Erythroblast (primary cell): ENCODE data around the gene MIXL1.
"Not testable (repeated sequence)": the region's sequence is repeated elsewhere in the genome, so short reads cannot be mapped to it uniquely, and the experiment has no call there.

ENCODE experiments used
- DNase-seq, 2 experiments: peaks; one replicate each; lab custom pipeline; 2025; lab: John Stamatoyannopoulos, UW
- GATA1 ChIP-seq: IDR thresholded peaks from 2 replicates; pipeline ENCODE4 v1.6.1; 2011; ENCODE audit warnings: low read depth, mild to moderate bottlenecking, control low read depth, low read length, moderate library complexity
- POLR2A ChIP-seq: IDR thresholded peaks from 2 replicates; pipeline ENCODE4 v1.6.1; 2011; ENCODE audit warnings: mild to moderate bottlenecking, low read length

Gene MIXL1

DNA sequence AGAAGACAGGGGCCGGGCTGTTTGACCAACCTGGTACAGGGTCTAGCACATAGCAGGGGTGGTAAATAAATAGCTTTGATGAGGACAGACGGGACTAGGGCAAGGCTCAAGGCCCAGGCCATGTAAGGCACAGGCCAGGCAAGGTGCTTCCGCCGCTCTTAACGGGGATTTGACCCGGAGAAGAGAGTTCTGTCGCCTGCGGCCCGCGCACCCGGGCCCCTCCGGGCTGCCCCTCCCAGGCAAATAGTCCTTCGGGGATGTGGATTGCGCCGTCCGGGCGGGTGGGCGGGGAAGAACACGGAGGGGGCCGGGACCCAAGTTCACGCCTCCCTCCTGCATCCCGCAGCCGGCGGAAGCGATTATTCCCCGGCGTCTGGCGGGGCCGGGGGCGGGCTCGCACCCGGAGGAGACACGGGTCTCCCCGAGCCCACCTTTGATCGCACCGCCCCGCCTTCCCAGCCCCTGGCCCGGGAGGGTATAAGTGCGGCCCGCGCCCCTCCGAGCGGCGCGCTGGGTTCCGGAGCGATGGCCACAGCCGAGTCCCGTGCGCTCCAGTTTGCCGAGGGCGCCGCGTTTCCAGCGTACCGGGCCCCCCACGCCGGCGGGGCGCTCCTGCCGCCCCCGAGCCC is at the start of gene MIXL1:
TSS of gene MIXL1 (plus strand) at position 508 of the 629 bp plus-strand sequence. CDS start at position 526, 18 bp downstream.
- no peak for DNase-seq
- TF ChIP-seq POLR2A (no peak), GATA1 (no peak)

DNA sequence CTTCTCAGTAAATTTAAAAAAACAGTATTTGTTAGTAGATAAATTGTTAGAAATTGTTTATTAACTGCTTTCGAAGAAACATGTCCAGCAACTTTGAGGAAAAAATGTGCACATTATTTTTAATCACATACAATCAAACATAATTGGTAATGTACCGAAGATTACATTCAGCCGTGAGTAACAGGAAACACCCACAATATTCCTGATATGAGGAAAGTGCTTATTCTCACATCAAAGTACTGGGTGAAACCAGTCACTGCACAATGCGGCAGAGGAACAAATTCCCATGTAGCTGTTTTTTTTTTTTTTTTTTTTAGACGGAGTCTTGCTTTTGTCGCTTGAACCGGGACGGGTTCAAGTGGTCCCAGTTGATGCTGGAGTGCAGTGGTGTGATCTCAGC is 46.6 kb upstream of the MIXL1 start:
- no peak for DNase-seq

DNA sequence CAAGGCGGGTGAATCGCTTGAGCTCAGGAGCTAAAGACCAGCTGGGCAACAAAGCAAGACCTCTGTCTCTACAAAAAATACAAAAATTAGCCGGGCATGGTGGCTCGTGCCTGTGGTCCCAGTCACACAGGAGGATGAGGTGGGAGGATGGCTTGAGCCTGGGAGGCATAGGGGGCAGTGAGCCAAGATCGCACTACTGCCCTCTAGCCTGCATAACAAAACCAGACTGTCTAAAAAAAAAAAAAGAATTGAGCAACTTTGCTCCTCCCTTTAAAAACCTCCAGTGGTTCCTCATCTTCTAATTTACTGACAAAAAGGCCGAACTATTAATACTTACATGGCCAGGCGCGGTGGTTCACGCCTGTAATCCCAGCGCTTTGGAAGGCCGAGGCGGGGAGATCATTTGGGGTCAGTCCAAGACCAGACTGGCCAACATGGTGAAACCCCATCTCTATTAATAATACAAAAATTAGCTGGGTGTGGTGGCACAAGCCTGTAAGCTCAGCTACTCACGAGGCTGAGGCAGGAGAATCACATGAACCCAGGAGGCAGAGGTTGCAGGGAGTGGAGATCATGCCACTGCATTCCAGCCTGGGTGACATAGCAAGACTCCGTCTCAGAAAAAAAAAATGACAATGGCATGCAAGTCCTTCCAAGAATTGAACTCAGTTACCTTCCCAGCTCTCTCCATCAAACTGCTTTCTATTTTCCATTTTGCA is 41.3 kb upstream of the MIXL1 start:
- TF ChIP-seq GATA1 (no peak), POLR2A (no peak)
- DNase-seq = peak; percentile 59 to 69

More for the DNA sequence above, 46.6 kb upstream of the MIXL1 start:
- TF ChIP-seq POLR2A = no peak
- TF ChIP-seq GATA1 = no peak

DNA sequence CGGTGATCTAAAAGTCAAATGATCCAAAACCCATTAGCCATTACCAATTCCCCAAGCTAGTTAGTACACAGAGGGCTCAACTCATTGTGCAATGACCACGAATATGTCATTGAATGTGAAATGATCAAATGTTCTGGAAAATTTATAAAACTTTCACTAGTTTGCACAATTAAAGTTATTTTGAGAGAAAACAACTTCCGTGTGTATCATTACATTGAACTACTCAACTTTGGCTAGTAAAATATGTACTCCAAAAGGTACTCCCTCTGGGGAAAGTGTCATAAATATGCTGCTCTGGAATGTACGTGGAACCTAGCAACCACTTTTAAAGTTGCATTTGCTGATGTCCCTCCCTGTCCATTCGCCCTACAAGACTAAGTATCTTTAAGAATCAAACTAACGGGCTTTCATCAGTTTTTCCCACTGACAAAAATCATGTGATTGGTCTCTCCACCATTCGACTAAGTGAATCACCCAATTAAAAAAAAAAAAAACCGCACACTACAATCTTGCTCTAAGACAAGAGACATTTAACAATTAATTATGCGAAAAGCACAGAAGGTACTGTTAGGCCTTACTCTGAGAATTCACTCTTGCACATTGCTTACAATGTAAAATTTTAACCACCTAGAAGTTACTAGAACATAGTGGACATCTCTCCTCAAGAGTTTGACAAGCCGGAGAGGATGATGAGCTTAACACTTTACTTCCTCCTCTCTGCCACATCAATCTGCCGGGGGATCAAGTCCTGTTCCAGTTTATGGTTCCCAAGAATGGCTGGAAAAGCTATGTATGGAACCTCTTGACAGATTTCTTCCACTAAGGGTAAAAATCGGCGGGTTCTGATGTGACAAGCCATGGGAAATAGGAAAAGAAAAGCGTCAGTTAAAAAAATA is 38.1 kb upstream of the MIXL1 start:
- DNase-seq = peak; percentile 12 to 30
- TF ChIP-seq POLR2A = no peak
- TF ChIP-seq GATA1 = no peak

DNA sequence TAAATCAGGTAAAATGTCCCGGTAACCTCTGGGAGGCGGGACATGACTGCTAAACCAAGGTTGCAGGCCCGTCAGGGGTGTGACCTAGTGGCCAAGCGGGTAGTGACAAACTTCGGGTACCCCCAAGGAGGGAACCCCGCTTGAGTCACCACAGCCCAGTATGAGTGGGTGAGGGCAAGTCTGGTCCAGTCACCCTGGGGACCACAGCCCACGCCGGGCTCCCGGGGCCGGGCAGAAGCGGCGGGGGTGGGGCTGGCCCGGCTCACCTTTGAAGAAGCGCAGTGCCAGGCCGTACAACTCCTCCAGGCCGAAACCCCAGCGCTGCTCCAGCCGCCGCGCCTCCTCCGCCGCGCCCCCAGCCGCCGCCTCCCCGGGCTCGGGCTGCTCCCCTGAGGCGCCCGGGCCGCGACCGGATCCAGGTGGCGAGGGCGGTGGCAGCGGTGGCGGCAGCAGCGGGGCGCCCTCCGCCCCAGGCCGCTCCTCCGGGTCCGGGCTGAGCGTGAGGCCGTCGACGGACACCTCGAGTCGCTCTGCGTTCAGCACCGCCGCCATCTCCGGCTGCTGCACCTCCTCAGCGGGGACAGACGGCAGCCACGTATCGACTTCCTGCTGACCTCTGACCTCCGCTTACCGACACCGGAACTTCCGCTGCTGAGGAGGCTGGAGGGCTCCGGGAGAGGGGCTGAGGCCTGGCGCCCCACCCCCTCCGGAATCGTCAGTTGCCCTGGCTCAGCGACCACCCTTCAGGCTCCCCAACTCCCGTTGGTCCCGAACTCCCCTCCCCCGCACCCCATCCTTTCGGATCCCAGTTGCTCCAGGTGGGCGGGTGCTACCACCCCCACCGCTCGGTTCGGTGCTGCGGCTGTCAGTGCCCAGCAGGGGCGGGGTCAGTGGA is 37.1 kb upstream of the MIXL1 start, which contains the start of gene ACBD3:
TSS of gene ACBD3 (minus strand) at position 618 of the 895 bp plus-strand sequence. CDS start at position 552, 66 bp downstream.
- TF ChIP-seq GATA1 (no peak), POLR2A (peak; percentile 86)
- DNase-seq = peak; percentile 88

DNA sequence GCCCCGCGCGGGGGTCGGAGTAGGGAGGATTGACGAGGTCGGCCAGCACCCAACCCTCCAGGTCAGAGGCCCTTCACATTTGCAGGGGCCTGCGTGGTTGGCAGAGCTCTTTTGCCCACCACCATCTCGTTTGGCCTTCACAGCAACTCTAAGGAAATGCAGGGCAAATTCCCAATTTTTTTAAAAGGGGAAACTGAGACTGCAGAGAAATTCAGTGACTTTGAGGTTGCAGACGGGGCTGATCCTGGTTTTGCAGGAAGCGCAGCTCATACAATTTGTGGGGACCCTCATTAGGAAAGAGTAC is 36.5 kb upstream of the MIXL1 start:
- TF ChIP-seq GATA1 (no peak), POLR2A (no peak)
- DNase-seq = no peak

DNA sequence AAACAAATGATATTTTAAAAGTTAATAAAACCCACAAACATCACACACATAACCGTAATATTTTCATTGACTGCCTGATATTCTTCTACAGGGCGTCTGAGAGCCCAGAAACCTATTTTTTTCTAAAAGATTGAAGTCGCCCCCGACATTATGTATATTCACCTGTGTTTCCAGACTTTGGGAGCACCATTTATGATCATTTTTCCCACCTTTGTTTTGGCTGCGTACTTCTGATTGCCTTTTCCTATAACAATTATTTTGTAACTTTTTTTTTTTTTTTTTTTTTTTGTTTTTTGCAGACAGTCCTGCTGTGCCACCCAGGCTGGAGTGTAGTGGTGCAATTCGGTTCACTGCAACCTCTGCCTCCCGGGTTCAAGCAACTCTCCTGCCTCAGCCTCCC is 36.1 kb upstream of the MIXL1 start:
- no peak for DNase-seq
- TF ChIP-seq GATA1 = no peak
- TF ChIP-seq POLR2A = no peak

DNA sequence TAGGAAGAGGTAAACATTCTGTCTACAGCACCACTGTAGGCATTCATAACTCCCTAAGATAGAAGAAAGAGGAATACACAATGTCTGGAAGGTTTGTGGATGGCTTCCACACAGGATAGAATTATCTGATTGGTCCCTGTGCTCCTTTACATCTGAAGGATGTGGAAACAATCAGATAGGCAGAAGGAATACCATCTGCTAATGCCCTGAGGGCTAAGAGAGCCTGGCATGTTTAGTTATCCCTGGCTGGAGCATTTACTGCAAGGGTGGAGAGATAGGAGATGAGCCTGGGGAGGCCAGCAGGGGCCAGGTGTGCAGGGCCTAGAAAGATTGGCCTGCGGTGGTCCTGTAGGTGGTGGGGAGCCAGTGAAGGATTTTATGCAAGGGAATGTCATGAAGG is 28.3 kb upstream of the MIXL1 start:
- TF ChIP-seq POLR2A (no peak), GATA1 (no peak)
- DNase-seq = no peak

DNA sequence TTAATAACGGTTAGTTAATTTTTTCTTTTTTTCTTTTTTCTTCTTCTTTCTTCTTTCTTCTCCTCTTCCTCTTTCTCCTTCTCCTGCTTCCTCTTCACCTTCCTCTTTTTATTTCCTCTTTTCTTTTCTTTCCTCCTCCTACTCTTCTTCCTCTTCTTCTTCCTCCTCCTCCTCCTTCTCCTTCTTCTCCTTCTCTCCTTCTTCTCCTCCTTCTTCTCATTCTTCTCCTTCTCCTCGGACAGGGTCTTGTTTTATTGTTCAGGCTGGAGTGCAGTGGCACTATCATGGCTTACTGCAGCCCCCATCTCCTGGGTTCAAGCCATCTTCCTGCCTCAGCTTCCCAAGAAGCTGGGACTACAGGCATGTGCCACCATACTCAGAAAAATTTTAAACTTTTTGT is 23.5 kb upstream of the MIXL1 start:
- TF ChIP-seq GATA1 (no peak), POLR2A (no peak)
- no peak for DNase-seq

DNA sequence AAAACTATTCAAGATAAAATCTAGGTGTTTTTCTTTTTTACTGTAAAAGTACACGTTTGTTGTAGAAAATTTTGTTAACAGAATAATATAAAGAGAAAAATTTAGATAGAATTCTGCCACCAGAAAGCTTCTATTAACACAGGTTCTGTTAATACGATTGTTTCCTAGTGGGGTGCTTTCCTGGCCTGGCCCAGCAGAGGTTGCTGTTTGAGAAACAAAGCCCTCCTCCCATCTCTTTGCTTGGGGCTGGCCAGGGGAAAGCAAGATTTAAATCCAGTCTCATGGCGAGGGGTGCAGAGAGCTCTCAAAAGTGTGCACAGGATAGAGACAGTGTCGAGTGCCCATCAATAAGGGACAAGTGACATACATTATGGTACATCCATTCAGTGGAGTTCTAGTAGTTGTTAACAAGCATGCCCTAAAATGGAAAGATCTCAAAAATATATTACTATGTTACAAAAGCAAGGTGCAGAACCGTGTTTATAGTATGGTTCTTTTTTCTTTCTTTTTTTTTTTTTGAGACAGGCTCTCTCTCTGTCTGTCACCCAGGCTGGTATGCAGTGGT is 22.4 kb upstream of the MIXL1 start:
- TF ChIP-seq POLR2A = no peak
- no peak for TF ChIP-seq GATA1
- peak; percentile 22 for DNase-seq

DNA sequence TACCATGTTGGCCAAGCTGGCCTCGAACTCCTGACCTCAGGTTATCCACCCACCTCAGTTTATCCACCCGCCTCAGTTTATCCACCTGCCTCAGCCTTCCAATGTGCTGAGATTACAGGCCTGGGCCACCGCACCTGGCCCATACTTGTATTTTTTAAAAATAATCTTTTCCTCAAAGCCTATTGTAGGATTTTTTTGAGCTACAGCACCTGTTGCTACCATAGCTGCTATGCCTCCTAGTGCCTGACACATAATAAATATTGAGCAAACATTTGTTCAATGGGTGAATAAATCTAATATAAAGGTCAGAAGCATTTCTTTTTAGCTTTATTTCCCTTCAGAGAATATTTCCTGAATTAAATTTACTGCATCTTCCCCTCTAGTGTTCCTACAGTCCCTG is 21.2 kb upstream of the MIXL1 start:
- no peak for DNase-seq
- TF ChIP-seq GATA1 (no peak), POLR2A (no peak)

DNA sequence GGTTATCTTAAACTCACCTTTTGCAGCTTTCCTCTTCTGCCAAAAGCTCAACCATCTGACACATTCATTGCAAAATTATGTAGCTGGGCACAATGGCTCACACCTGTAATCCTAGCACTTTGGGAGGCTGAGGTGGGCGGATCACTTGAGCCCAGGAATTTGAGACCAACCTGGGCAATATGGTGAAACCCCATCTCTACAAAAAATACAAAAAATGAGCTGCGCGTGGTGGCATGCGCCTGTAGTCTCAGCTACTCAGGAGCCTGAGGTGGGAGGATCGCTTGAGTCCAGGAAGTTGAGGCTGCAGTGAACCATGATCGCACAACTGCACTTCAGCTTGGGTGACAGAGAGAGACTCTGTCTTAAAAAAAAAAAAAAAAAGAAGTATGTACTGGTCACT is 20.8 kb upstream of the MIXL1 start:
- not testable (repeated sequence) for DNase-seq

DNA sequence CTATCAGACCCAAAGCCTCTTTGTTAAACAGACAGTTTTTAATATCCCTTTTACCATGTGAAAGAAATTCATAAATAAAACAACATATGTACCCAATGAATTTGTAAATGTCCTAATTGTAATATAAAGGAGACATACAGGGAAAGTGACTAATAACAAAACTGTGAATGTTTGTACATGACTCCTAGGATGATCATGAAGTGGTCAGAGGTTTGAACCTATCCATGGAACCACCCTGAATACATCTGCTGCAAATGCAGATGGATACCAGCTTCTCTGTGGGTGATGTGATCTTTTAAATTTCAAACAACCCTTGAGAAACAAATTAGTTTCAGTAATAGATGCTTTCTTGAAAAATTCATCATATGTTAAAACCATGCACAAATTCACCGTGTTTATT is 20.2 kb upstream of the MIXL1 start:
- TF ChIP-seq POLR2A (no peak), GATA1 (no peak)
- no peak for DNase-seq
